Uterus (tissue), 4 donors: Measurements from ENCODE around the gene TMEM202. TPM values are rescaled to one million over a fixed set of nuclear protein-coding genes. Genes with fewer than 3 reads are reported as not detected.
A peak's percentile ranks its signal among the peaks of the same experiment; 100 is the strongest.

ENCODE experiments used
- DNase-seq, 2 donors: peaks; one replicate each; pipeline ENCODE4 v3.0.0-alpha.2; 2019 to 2020
- H3K27ac ChIP-seq, 2 donors: fragments of 200-600 bp; sonication (generic); 1 replicate in 1 of 2; 2 replicates in 1 of 2; pipeline ENCODE4 v1.5.1; 2016 to 2018
- H3K27me3 ChIP-seq, 2 donors: fragments of 200-600 bp; sonication (generic); one replicate each; pipeline ENCODE4 v1.5.1; 2018 to 2019; ENCODE audit warnings: control low read depth in 1 of 2
- H3K36me3 ChIP-seq, 2 donors: fragments of 200-600 bp; sonication (generic); one replicate each; pipeline ENCODE4 v1.5.1; 2019; ENCODE audit warnings: control low read depth in 1 of 2
- H3K4me1 ChIP-seq, 2 donors: fragments of 200-600 bp; sonication (generic); one replicate each; pipeline ENCODE4 v1.5.1; 2018 to 2019; ENCODE audit warnings: control low read depth in 1 of 2
- H3K4me3 ChIP-seq, 2 donors: fragments of 200-600 bp; sonication (generic); 1 replicate in 1 of 2; 2 replicates in 1 of 2; pipeline ENCODE4 v1.5.1; 2018 to 2019; ENCODE audit warnings: mild to moderate bottlenecking in 1 of 2
- H3K9me3 ChIP-seq, 2 donors: fragments of 200-600 bp; sonication (generic); one replicate each; pipeline ENCODE4 v1.5.1; 2019; ENCODE audit warnings: control low read depth in 1 of 2
- CTCF ChIP-seq, 4 experiments: fragments of 200-600 bp in 2 of 4; fragments of 450-650 bp in 2 of 4; sonication (generic) in 2 of 4; IDR thresholded peaks; one replicate each; pipeline ENCODE4 v1.5.1; 2016 to 2019; ENCODE audit warnings: antibody characterized with exemption in 4 of 4, mild to moderate bottlenecking in 2 of 4, moderate library complexity in 1 of 4
- POLR2A ChIP-seq, 2 donors: fragments of 450-650 bp; IDR thresholded peaks; one replicate each; pipeline ENCODE4 v1.6.1; 2016; ENCODE audit warnings: antibody characterized with exemption in 2 of 2, mild to moderate bottlenecking in 1 of 2, moderate library complexity in 1 of 2
- intact Hi-C: fragments of 100-400 bp; cut with DNase I; formaldehyde crosslinking; loops from one replicate; pipeline ENCODE4 v1.15.1; 2023; ENCODE audit warnings: low total_unique reads
- total RNA-seq, 4 donors: library from RNA; depleted of rRNA in 3 of 4; stranded (reverse); fragments of >200 nt in 3 of 4; gene quantifications; one replicate each; pipeline versions ENCODE4 v1.1.0 to v1.2.4, GENCODE V29; 2014 to 2023
- donor health status: DM: yes; HTN: yes; CAD: no.

Gene TMEM202
- not detected for total RNA-seq

DNA sequence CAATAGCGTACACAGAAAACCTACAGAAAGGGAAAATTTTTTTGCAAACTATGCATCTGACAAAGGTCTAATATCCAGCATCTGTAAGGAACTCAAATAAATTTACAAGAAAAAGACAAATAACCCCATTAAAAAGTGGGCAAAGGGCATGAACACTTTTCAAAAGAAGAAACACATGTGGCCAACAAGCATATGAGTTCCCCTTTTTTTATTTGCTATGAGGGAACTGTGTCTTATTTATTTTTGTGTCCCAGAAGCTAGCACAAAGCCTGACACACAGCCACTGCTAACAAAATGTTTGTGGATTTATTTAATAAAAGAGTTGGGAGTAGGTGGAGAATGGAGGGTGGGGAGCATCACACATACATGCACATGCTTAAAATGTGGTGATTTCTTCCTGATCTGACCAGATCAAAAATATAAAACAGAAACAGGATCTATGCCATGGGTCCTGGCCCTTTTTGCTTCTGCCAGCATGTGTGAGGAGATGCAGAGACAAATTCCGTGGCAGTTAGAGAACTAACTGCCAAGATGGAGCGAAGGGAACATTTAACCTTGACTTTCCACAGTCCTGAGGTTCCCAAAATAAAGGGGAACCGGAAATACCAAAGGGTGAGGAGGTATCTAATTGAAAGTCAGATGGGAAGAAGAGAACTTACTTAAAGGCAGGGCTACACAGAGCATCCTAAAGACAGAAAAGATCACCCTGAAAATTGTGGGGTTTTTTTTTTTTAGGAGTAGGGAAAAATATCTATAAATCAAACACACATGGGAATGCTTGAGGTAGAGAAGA is at the start of gene TMEM202:
TSS of gene TMEM202 (plus strand) at position 510 of the 793 bp plus-strand sequence. CDS start at position 532, 22 bp downstream.
- DNase-seq = no peak
- Histone ChIP-seq H3K9me3 (no peaks in the 10 kb centered on the region), H3K27me3 (no peaks in the 10 kb centered on the region), H3K36me3 (no peaks in the 10 kb centered on the region), H3K4me3 (no peak within 1 kb of the TSS), H3K4me1 (no peaks in the 10 kb centered on the region), H3K27ac (no peak within 1 kb of the TSS)
- intact Hi-C loops = no loop called here
- TF ChIP-seq CTCF (IDR thresholded peaks at IDR 0.05) (no peak), POLR2A (IDR thresholded peaks at IDR 0.05) (no peak)

DNA sequence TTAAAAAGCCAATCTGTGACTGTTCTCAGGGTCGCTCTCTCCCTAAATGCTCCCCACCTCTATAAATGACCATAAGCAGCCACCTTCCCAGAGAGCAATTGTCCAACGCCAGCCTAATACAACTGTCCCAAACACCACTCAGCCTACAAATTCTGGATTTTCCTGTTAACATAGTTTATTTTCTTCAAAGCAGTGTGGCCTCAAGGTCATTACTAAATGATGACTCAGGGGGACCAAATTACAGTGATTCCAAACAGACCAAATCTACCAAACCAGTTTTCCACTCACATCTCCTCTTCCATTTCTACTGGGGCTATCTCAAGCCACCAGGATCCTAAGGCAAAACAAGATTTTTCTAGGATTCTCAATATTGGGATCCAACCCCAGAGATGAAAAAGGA is 44.8 kb upstream of the TMEM202 start:
- Histone ChIP-seq H3K27ac (no peak overlapping the region), H3K4me3 (no peak overlapping the region), H3K27me3 (no peaks in the 10 kb centered on the region), H3K4me1 (peaks cover 0 to 5% of the 10 kb centered on the region in 2 donors), H3K9me3 (no peaks in the 10 kb centered on the region), H3K36me3 (no peaks in the 10 kb centered on the region)
- TF ChIP-seq CTCF (IDR thresholded peaks at IDR 0.05) (no peak), POLR2A (IDR thresholded peaks at IDR 0.05) (no peak)
- no peak for DNase-seq
- intact Hi-C loops = no loop called here

DNA sequence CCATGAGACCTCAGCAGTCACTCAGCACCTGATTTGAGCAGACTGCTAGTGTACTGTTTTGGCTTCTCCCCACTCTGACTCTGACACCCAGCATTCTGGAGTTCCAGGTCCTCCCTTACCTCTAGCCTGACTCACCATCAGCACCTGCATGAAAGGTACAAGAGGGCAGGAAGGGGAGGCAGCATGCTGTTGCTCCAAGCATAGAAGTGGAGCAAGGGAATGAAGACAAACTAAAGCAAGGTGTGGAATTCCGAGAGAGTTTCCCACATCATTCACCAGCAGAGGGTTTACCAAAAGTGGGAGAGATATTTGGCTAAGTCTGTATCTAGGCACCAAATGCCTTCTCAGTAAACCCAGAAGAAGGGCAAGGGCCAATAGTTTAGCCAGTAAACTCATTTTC is 43.6 kb upstream of the TMEM202 start:
- no peaks in the 10 kb centered on the region for H3K27me3 ChIP-seq
- peaks cover 0 to 11% of the 10 kb centered on the region in 2 donors for H3K4me1 ChIP-seq
- intact Hi-C loops = no loop called here
- no peaks in the 10 kb centered on the region for H3K36me3 ChIP-seq
- H3K4me3 ChIP-seq = no peak overlapping the region
- H3K9me3 ChIP-seq = no peaks in the 10 kb centered on the region
- no peak for DNase-seq
- no peak for TF ChIP-seq POLR2A (IDR thresholded peaks at IDR 0.05)
- no peak for TF ChIP-seq CTCF (IDR thresholded peaks at IDR 0.05)
- no peak overlapping the region for H3K27ac ChIP-seq

DNA sequence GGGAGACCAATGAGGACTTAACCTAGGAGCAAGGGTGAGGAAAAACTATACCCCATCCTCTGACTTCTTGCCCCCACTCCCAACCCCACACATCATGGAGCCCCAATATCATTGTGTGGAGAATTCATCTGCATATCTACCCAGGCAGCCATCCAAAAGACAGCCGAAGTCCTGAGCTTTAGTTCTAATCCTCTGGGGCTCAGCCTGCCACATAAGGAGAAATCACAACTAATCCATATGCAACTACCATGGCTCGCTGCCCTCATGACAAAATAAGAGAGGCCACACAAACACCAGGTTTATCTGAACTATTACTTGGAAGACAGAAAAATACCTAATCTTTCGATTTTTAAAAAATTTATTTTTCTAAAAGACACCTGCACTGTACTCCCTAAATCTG is 40.0 kb upstream of the TMEM202 start:
- H3K9me3 ChIP-seq = no peaks in the 10 kb centered on the region
- no peak overlapping the region for H3K4me3 ChIP-seq
- no peaks in the 10 kb centered on the region for H3K36me3 ChIP-seq
- intact Hi-C loops = no loop called here
- DNase-seq = no peak
- H3K4me1 ChIP-seq = peaks cover 0 to 11% of the 10 kb centered on the region in 2 donors
- TF ChIP-seq CTCF (IDR thresholded peaks at IDR 0.05) (no peak), POLR2A (IDR thresholded peaks at IDR 0.05) (no peak)
- H3K27ac ChIP-seq = peak overlapping the region in 1 of 2 donors; percentile 63
- no peaks in the 10 kb centered on the region for H3K27me3 ChIP-seq

DNA sequence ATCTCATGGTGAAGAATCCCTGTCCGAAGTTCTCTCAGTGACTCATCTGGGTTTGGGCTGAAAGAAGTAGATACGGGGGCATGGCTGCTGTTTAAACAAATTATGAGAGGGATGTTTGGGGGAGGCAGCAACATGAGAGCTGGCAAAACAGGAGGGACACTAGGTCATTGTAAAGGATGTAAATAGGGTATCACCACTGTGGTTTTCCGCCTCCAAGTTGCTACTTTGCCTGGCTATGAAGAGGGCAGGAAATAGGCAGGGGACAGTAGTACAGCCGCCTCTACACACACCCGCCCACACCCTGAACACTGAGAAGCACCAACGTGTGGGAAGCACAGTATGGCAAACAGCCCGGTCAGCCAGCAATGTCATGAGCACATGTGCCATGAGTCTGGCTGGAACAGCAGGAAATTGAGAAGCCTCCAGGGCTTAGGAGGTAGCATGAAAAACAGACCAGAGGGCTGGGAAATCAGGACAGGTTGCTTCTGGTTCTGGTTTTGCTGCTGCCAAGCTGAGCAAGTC is 39.4 kb upstream of the TMEM202 start:
- TF ChIP-seq CTCF (IDR thresholded peaks at IDR 0.05) = no peak
- TF ChIP-seq POLR2A (IDR thresholded peaks at IDR 0.05) = no peak

More for the DNA sequence above, 39.4 kb upstream of the TMEM202 start:
- no peaks in the 10 kb centered on the region for H3K9me3 ChIP-seq
- intact Hi-C loops = no loop called here
- peaks cover 0 to 11% of the 10 kb centered on the region in 2 donors for H3K4me1 ChIP-seq
- no peaks in the 10 kb centered on the region for H3K36me3 ChIP-seq
- H3K27me3 ChIP-seq = no peaks in the 10 kb centered on the region
- H3K27ac ChIP-seq = peak overlapping the region; percentile 23 to 63
- H3K4me3 ChIP-seq = no peak overlapping the region
- DNase-seq = peak; percentile 31 to 65
